Activated T-cell treated with anti-CD3 and anti-CD28 coated beads for 24 hours (primary cell): ENCODE results near the gene LIN7A.

ENCODE experiments used
- DNase-seq: peaks from one replicate; pipeline ENCODE4 v3.0.0-alpha.2; 2020; ENCODE audit warnings: low read depth

Gene LIN7A

DNA sequence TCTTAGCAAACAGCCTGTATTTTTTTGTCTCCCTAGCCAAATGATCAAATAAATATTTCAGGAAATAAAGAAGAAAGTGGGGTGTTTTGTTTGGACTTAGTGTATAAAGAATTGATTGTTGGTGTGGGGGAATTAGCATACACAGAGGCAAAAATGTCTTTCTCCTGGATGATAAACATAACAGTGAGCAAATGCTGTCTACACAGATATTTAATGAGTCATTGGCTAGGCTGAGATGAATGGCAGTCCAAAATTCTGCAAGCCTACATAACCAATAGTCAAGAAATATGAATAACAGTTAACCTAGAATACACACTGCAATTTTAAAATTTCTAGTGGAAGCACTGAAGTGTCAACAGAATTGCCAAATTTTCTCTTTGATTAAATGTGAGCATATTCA, 185.3 kb downstream of the LIN7A start:
- DNase-seq, result no peak

DNA sequence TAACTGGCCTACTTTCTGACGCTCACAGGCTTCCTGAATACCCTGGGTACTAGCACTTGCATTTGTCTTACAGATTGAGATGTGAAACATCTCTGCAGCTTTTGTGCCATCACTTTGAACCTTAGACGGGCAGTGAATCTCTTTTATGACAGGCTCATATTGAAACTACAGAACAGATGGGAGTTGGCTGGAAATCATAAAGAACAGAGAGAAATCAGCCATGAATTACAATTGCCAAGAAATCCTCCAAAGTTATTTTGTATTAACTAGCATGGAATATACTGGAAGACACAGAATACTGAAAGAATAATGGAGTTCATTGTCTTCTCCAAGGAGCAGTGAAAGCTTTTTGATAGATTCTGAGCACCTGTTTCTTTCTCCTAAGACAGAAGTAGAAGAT, 188.3 kb downstream of the LIN7A start:
- no peak for DNase-seq

DNA sequence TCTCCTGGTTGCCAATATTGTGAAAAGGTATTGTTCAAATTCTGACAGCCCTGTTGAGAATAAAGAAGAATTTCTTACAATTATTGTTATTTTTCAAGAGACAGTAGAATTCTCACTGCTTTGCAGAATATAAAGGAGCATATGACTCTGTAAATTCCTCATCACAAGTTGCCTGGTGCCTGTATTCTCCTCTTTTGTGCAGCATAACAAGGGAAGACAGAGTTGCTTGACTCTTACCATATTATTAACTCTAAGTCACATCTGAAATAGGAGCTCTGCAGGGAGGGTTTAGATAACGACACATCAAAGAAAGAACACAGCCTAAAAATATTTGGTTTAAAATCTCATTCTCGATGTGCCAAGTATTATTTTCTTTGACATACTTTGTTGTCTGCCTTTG, 189.9 kb downstream of the LIN7A start:
- no peak for DNase-seq

DNA sequence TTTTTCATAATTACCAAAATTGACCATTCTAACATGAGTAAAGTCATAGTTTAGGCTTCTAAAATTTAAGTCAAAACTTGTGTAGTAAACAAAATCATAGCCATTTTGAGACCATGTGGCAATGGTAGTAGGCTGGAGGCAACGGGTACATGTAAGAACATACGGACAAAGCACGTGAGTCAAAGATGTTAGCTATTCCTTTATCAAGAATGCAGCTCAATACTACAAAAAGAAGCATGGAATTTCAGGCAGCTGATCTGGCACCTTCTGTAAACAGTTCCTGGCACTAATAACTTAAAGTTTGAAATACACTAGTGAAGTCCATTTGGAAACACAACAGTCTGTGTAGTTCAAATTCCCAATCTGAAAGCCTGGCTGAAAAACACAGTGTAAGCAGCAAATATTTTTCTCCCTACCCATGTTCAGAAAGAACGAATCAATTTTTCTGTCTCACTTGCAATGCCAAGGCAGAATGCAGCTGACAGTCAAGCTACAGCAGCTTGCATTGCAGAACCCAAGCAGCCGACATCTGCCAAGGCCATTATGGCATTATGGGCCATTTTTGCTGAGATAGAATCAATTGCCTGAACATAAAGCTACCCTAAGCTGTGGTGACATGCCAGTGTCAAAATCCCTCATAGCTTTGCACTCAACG, 191.8 kb downstream of the LIN7A start:
- no peak for DNase-seq
